Liver (tissue), 9 donors: ENCODE measurements around the gene CACNA1I. TPM values are rescaled to one million over a fixed set of nuclear protein-coding genes. Genes with fewer than 3 reads are reported as not detected.

Experiments
- DNase-seq: peaks from one replicate; pipeline ENCODE4 v3.0.0-alpha.2; 2017; ENCODE audit warnings: low spot score
- H3K27ac ChIP-seq, 2 donors: one replicate each; pipeline ENCODE4 v1.7.0; 2013; ENCODE audit warnings: inconsistent platforms in 2 of 2, low read length in 2 of 2, control low read depth in 1 of 2, low read depth in 1 of 2, mild to moderate bottlenecking in 1 of 2
- H3K27me3 ChIP-seq, 4 donors: one replicate each; pipeline versions ENCODE4 v1.6.1 to v1.7.0; 2013; ENCODE audit warnings: low read length in 3 of 4, inconsistent platforms in 1 of 4, mild to moderate bottlenecking in 1 of 4, moderate library complexity in 1 of 4; ENCODE audit not compliant: control insufficient read depth in 4 of 4, insufficient read depth in 4 of 4
- H3K36me3 ChIP-seq, 4 donors: one replicate each; pipeline versions ENCODE4 v1.6.1 to v1.7.0; 2013; ENCODE audit warnings: low read length in 3 of 4, mild to moderate bottlenecking in 3 of 4, low read depth in 1 of 4, moderate library complexity in 1 of 4; ENCODE audit not compliant: control insufficient read depth in 4 of 4, insufficient read depth in 3 of 4
- H3K4me1 ChIP-seq, 4 donors: one replicate each; pipeline versions ENCODE4 v1.6.1 to v1.7.0; 2013; ENCODE audit warnings: low read length in 3 of 4, mild to moderate bottlenecking in 3 of 4, moderate library complexity in 1 of 4; ENCODE audit not compliant: control insufficient read depth in 4 of 4, insufficient read depth in 4 of 4
- H3K4me3 ChIP-seq, 3 donors: one replicate each; pipeline versions ENCODE4 v1.6.1 to v1.7.0; 2013; ENCODE audit warnings: low read length in 3 of 3, control low read depth in 1 of 3, low read depth in 1 of 3, mild to moderate bottlenecking in 1 of 3
- H3K9ac ChIP-seq, 2 donors: one replicate each; pipeline ENCODE4 v1.7.0; 2013; ENCODE audit warnings: low read length in 2 of 2, mild to moderate bottlenecking in 2 of 2, moderate library complexity in 2 of 2, control low read depth in 1 of 2, low read depth in 1 of 2
- H3K9me3 ChIP-seq, 4 donors: one replicate each; pipeline versions ENCODE4 v1.6.1 to v1.7.0; 2013; ENCODE audit warnings: low read length in 3 of 4; ENCODE audit not compliant: control insufficient read depth in 4 of 4
- ATF3 ChIP-seq: IDR thresholded peaks from 2 replicates; pipeline ENCODE4 v1.6.1; 2016; ENCODE audit warnings: antibody characterized with exemption
- CTCF ChIP-seq: fragments of 150-350 bp; IDR thresholded peaks from 2 replicates; pipeline ENCODE4 v1.5.1; 2017; ENCODE audit warnings: improper control_type of control experiment, low read depth, low read length; ENCODE audit not compliant: missing input control
- EGR1 ChIP-seq, 2 donors: IDR thresholded peaks; 2 replicates each; pipeline ENCODE4 v1.6.1; 2016 to 2018; ENCODE audit warnings: antibody characterized with exemption in 2 of 2, low read depth in 2 of 2
- FOXA1 ChIP-seq: IDR thresholded peaks from 2 replicates; pipeline ENCODE4 v1.6.1; 2016; ENCODE audit warnings: antibody characterized with exemption
- FOXA2 ChIP-seq: IDR thresholded peaks from 2 replicates; pipeline ENCODE4 v1.6.1; 2016; ENCODE audit warnings: antibody characterized with exemption
- GABPA ChIP-seq, 2 donors: IDR thresholded peaks in 1 of 2; conservative IDR thresholded peaks in 1 of 2; 2 replicates each; pipeline ENCODE4 v1.6.1; 2016; ENCODE audit warnings: antibody characterized with exemption in 2 of 2, mild to moderate bottlenecking in 1 of 2, moderate library complexity in 1 of 2
- HNF4A ChIP-seq, 2 donors: conservative IDR thresholded peaks; 2 replicates each; pipeline ENCODE4 v1.6.1; 2016; ENCODE audit warnings: antibody characterized with exemption in 2 of 2, mild to moderate bottlenecking in 2 of 2
- HNF4G ChIP-seq: IDR thresholded peaks from 2 replicates; pipeline ENCODE4 v1.6.1; 2016; ENCODE audit warnings: antibody characterized with exemption
- JUND ChIP-seq, 2 donors: IDR thresholded peaks; 2 replicates each; pipeline ENCODE4 v1.6.1; 2016; ENCODE audit warnings: antibody characterized with exemption in 2 of 2
- NR2F2 ChIP-seq: IDR thresholded peaks from 2 replicates; pipeline ENCODE4 v1.6.1; 2016; ENCODE audit warnings: antibody characterized with exemption
- RAD21 ChIP-seq, 2 donors: IDR thresholded peaks; 2 replicates each; pipeline ENCODE4 v1.6.1; 2016; ENCODE audit warnings: antibody characterized with exemption in 2 of 2, mild to moderate bottlenecking in 2 of 2
- REST ChIP-seq: IDR thresholded peaks from 2 replicates; pipeline ENCODE4 v1.6.1; 2016; ENCODE audit warnings: antibody characterized with exemption, mild to moderate bottlenecking
- RXRA ChIP-seq, 2 donors: IDR thresholded peaks; 2 replicates each; pipeline ENCODE4 v1.6.1; 2017 to 2018; ENCODE audit warnings: antibody characterized with exemption in 2 of 2, mild to moderate bottlenecking in 1 of 2
- SP1 ChIP-seq: IDR thresholded peaks from 2 replicates; pipeline ENCODE4 v1.6.1; 2018; ENCODE audit warnings: antibody characterized with exemption, mild to moderate bottlenecking
- TAF1 ChIP-seq: conservative IDR thresholded peaks from 2 replicates; pipeline ENCODE4 v1.6.1; 2016; ENCODE audit warnings: antibody characterized with exemption, mild to moderate bottlenecking
- YY1 ChIP-seq: IDR thresholded peaks from 2 replicates; pipeline ENCODE4 v1.6.1; 2016; ENCODE audit warnings: antibody characterized with exemption, mild to moderate bottlenecking
- WGBS: extraction: QIAGEN DNeasy Blood & Tissue Kit; methylation state at CpG from one replicate; pipeline ENCODE4 v1.1.7; 2013; 5-methylcytosine and 5-hydroxymethylcytosine counted together
- polyA plus RNA-seq, 2 donors: library from polyadenylated mRNA; stranded (reverse) in 1 of 2; unstranded in 1 of 2; fragments of 200-250 nt in 1 of 2; fragments of >200 nt in 1 of 2; fragmentation: Nextera tagmentation in 1 of 2; extraction: Ambion mirVana in 1 of 2; gene quantifications; one replicate each; pipeline versions ENCODE4 v1.2.1 to v1.2.3, GENCODE V29; 2013 to 2015
- total RNA-seq, 2 donors: library from RNA; depleted of rRNA; stranded (reverse); fragments of >200 nt; gene quantifications; one replicate each; pipeline ENCODE4 v1.2.3, GENCODE V29; 2014
- TF ChIP-seq, protein P1 (sequence below): IDR thresholded peaks from 2 replicates; pipeline ENCODE4 v1.6.1; 2016; ENCODE audit warnings: antibody characterized with exemption
- TF ChIP-seq, protein P2 (sequence below): IDR thresholded peaks from 2 replicates; pipeline ENCODE4 v1.6.1; 2016; ENCODE audit warnings: antibody characterized with exemption
- donor health status: healthy.
- donor health status: healthy.
- donor health status: healthy.
- donor health status: healthy.
- donor health status: healthy.

CACNA1I gene
- total and polyA plus RNA-seq, 4 donors = under 0.01 to 0.14 (median 0.01) TPM; not detected in 1

- no peak overlapping the region for H3K4me3 ChIP-seq
- no peak overlapping the region for H3K27ac ChIP-seq
- H3K36me3 ChIP-seq = no peaks in the 10 kb centered on the region
- no peak for DNase-seq
- peaks cover 2 to 12% (median 8%) of the 10 kb centered on the region in 4 donors for H3K4me1 ChIP-seq
- no peaks in the 10 kb centered on the region for H3K9me3 ChIP-seq
- no peaks in the 10 kb centered on the region for H3K27me3 ChIP-seq
- H3K9ac ChIP-seq = no peak overlapping the region
- WGBS = 52% methylated on average over 8 of the region's 8 CpGs
- TF ChIP-seq ATF3 = no peak
- TF ChIP-seq NR2F2 = no peak
- TF ChIP-seq, protein P1, sequence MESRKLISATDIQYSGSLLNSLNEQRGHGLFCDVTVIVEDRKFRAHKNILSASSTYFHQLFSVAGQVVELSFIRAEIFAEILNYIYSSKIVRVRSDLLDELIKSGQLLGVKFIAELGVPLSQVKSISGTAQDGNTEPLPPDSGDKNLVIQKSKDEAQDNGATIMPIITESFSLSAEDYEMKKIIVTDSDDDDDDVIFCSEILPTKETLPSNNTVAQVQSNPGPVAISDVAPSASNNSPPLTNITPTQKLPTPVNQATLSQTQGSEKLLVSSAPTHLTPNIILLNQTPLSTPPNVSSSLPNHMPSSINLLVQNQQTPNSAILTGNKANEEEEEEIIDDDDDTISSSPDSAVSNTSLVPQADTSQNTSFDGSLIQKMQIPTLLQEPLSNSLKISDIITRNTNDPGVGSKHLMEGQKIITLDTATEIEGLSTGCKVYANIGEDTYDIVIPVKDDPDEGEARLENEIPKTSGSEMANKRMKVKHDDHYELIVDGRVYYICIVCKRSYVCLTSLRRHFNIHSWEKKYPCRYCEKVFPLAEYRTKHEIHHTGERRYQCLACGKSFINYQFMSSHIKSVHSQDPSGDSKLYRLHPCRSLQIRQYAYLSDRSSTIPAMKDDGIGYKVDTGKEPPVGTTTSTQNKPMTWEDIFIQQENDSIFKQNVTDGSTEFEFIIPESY = no peak
- TF ChIP-seq HNF4A (conservative IDR thresholded peaks at IDR 0.05) = no peak
- TF ChIP-seq JUND (IDR thresholded peaks at IDR 0.05) = no peak
- TF ChIP-seq HNF4G = no peak
- no peak for TF ChIP-seq FOXA2
- TF ChIP-seq, protein P2, sequence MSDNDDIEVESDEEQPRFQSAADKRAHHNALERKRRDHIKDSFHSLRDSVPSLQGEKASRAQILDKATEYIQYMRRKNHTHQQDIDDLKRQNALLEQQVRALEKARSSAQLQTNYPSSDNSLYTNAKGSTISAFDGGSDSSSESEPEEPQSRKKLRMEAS = no peak
- TF ChIP-seq GABPA (IDR thresholded peaks at IDR 0.05 in 1 of 2, conservative IDR thresholded peaks at IDR 0.05 in 1 of 2) = no peak
- TF ChIP-seq TAF1 = no peak
- TF ChIP-seq EGR1 (IDR thresholded peaks at IDR 0.05; ENCODE audit: low read depth in 2 of 2) = no peak
- TF ChIP-seq FOXA1 = no peak
- no peak for TF ChIP-seq RXRA (IDR thresholded peaks at IDR 0.05)
These were observed 33.8 kb upstream of the CACNA1I start for GRCh38 chr22:39536711-39537110.

DNA sequence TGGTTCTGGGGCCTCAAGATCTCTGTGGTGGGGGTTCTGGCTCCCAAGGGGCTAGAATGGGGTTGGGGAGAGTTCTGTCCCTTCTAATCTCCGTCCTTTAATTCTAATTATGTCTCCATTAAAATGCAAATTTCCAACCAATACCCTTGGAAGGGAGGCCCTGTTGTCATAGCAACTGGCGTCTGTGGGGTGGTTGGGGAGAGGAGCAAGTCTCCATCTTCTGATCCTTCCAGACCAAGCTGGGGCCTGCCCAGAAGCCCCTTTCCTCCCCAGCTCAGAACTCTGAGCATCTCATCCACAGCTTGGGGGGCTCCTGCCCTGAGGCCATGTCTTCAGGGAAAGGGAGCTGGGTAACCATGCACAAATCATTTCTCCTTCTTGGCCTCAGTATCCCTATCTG, 32.6 kb upstream of the CACNA1I start:
- Histone ChIP-seq H3K9me3 (no peaks in the 10 kb centered on the region), H3K4me1 (peaks cover 0 to 8% (median 5%) of the 10 kb centered on the region in 4 donors), H3K27ac (no peak overlapping the region), H3K4me3 (no peak overlapping the region), H3K27me3 (no peaks in the 10 kb centered on the region), H3K36me3 (no peaks in the 10 kb centered on the region), H3K9ac (no peak overlapping the region)
- WGBS = 62% methylated on average over 2 of the region's 2 CpGs
- no peak for DNase-seq
- no peak for TF ChIP-seq FOXA2
- no peak for TF ChIP-seq JUND (IDR thresholded peaks at IDR 0.05)
- no peak for TF ChIP-seq GABPA (IDR thresholded peaks at IDR 0.05 in 1 of 2, conservative IDR thresholded peaks at IDR 0.05 in 1 of 2)
- no peak for TF ChIP-seq NR2F2
- TF ChIP-seq, protein P1 = no peak
- TF ChIP-seq REST = no peak
- TF ChIP-seq ATF3 = no peak
- TF ChIP-seq RXRA (IDR thresholded peaks at IDR 0.05) = no peak
- no peak for TF ChIP-seq CTCF
- TF ChIP-seq TAF1 = no peak
- TF ChIP-seq RAD21 (IDR thresholded peaks at IDR 0.05) = no peak
- no peak for TF ChIP-seq EGR1 (IDR thresholded peaks at IDR 0.05; ENCODE audit: low read depth in 2 of 2)
- TF ChIP-seq, protein P2 = no peak
- TF ChIP-seq YY1 = no peak
- no peak for TF ChIP-seq SP1
- no peak for TF ChIP-seq HNF4G
- no peak for TF ChIP-seq FOXA1
